GOT3 (cell line): ENCODE data around the gene ZNF785.
A peak's percentile ranks its signal among the peaks of the same experiment; 100 is the strongest.
"Not testable (repeated sequence)": the region's sequence is repeated elsewhere in the genome, so short reads cannot be mapped to it uniquely, and the experiment has no call there.

Experiments used
- DNase-seq: peaks from one replicate; lab custom pipeline; 2025; ENCODE audit warnings: mixed read lengths; lab: John Stamatoyannopoulos, UW

ZNF785 gene

GRCh38 chr16:30585400-30586191 lies at the start of gene ZNF785:
Gene ZNF785 (minus strand): TSS chr16:30585697. CDS start chr16:30585611, 86 bp downstream.
- DNase-seq: peak; percentile 88

GRCh38 chr16:30633526-30633925 lies 48.0 kb upstream of the ZNF785 start:
- no peak for DNase-seq

- DNase-seq: not testable (repeated sequence)
Observed at GRCh38 chr16:30632454-30632853, 47.0 kb upstream of the ZNF785 start.

- no peak for DNase-seq
Observed at GRCh38 chr16:30628628-30629540, 43.4 kb upstream of the ZNF785 start.

- DNase-seq: no peak
Observed at GRCh38 chr16:30626236-30626635, 40.7 kb upstream of the ZNF785 start.

GRCh38 chr16:30623536-30624283 lies 38.2 kb upstream of the ZNF785 start:
- DNase-seq: no peak

GRCh38 chr16:30622455-30623032 lies 37.0 kb upstream of the ZNF785 start:
- DNase-seq: no peak

- DNase-seq: no peak
Observed at GRCh38 chr16:30621765-30622164, 36.3 kb upstream of the ZNF785 start.

- DNase-seq: no peak
Observed at GRCh38 chr16:30620169-30620568, 34.7 kb upstream of the ZNF785 start.

- no peak for DNase-seq
Observed at GRCh38 chr16:30619638-30620037, 34.1 kb upstream of the ZNF785 start.

- DNase-seq: no peak
Observed at GRCh38 chr16:30619202-30619601, 33.7 kb upstream of the ZNF785 start.

- DNase-seq: no peak
Observed at GRCh38 chr16:30615358-30616091, 30.0 kb upstream of the ZNF785 start.

- peak; percentile 86 for DNase-seq
Observed at GRCh38 chr16:30609926-30610839, 24.7 kb upstream of the ZNF785 start, which contains the start of gene ZNF689. Gene ZNF689 (minus strand): TSS chr16:30610389. CDS start chr16:30610041, 348 bp downstream.

GRCh38 chr16:30609002-30609925 lies 23.8 kb upstream of the ZNF785 start:
- no peak for DNase-seq

- no peak for DNase-seq
Observed at GRCh38 chr16:30606004-30606403, 20.5 kb upstream of the ZNF785 start.

GRCh38 chr16:30605158-30605557 lies 19.7 kb upstream of the ZNF785 start:
- DNase-seq: no peak

- no peak for DNase-seq
Observed at GRCh38 chr16:30604316-30604947, 18.9 kb upstream of the ZNF785 start.

- no peak for DNase-seq
Observed at GRCh38 chr16:30603945-30604315, 18.4 kb upstream of the ZNF785 start.
